Sciatic nerve (tissue), 2 donors: Measurements from ENCODE around the gene TBC1D20. TPM values are rescaled to one million over a fixed set of nuclear protein-coding genes. Genes with fewer than 3 reads are reported as not detected.

Experiments
- ATAC-seq: fragments of 200-7000 bp; cut with Tn5 transposase; one replicate; pipeline ENCODE4 v1.9.1; 2020; ENCODE audit warnings: mild to moderate bottlenecking, moderate library complexity
- DNase-seq: peaks from one replicate; pipeline ENCODE4 v3.0.0-alpha.2; 2020; ENCODE audit warnings: low spot score
- intact Hi-C: fragments of 100-400 bp; cut with DNase I; formaldehyde crosslinking; loops from one replicate; pipeline ENCODE4 v1.14.2; 2022
- total RNA-seq: library from RNA; stranded (reverse); fragmentation: NEBNext Ultra II Directional; extraction: Animal tissue kit (Norgen Biotek cat#: 25700); gene quantifications from one replicate; pipeline ENCODE4 v1.2.1, GENCODE V29; 2021
- donor health status: DM: no; HTN: no; CAD: no.
- donor health status: DM: no; HTN: no; CAD: no.

Gene TBC1D20
- total RNA-seq, 1 donor from 2014 or later = 32.5 TPM

DNA sequence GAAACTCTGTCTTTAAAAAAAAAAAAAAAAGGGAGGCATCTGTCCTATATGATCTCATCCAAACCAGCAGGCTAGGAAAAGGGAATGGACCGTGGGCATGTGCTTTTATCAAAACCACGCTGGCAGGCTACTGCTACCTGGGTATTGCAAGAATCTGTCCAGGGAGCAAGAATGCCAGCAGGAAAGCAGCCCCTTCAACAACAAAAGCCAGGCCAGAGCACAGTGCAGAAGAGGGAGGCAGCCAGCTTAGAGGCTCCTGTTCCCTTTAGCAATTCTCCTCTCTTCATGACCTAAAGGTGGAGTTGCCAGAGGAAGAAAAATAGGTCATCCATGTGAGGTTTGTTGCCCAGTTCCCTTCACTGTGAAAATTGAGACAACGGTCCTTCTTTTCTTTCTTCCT is 18.2 kb downstream of the TBC1D20 start:
- no peak for ATAC-seq
- DNase-seq = peak; percentile 17
- intact Hi-C loops = no loop called here

DNA sequence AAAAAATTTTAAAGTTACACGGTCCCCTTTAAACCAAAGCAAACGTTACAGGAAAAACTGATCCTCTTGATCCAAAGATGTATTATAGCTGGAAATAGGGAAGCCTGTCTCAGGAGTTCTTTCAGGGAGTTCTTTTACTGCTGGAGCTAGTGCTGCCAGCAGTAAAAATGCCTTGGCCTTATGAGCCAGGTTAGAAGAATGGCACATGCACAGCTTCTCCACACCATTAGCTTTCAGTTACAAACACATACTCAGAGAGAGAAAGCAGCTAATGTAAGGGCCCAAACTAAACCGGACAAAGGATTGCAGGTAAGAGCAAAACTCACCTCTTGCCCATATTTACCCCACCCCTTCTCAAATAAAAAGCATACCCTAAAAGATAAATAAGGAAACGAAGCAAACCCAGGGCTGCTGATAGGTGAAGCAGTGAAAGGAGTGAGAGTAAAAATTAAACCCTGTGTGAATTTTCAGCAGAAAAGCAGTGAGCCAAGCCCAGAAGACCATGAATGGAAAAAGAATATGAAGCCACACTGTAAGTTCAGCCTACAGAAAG is 19.0 kb downstream of the TBC1D20 start:
- DNase-seq (no peak), ATAC-seq (no peak)
- intact Hi-C loops = no loop called here

DNA sequence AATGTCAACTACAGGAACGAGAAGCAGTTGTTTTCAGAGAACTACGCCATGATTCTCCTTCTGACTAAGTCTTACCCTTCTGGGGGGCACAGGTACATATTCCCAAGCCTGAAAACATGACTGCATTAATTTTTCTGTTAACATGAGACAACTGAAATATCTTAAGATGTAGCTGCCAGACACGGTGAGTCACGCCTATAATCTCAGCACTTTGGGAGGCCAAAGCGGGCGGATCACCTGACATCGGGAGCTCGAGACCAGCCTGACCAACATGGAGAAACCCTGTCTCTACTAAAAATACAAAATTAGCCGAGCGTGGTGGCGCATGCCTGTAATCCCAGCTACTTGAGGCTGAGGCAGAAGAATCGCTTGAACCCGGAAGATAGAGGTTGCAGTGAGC is 21.7 kb downstream of the TBC1D20 start:
- ATAC-seq (no peak), DNase-seq (peak; percentile 25)
- intact Hi-C loops = no loop called here

DNA sequence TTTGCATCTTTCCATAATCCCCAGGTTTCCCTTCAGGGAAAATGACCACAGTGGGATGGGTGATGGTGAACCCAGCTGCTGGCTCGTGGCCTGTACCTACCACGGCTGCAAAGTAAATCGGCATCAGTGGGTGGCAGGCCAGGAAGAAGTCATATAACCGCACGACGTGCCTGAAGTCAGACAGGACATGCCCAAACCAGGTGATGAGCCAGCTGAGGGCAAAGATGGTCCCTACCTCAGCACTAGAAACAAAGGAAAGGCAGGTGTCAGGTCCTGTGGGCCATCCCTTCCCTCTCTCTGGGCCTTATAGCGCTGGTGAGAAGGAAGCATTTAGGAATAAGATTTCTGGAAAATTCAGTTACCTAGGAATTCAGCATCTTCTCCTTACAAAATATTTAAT is 22.2 kb downstream of the TBC1D20 start:
- ATAC-seq (no peak), DNase-seq (peak; percentile 41)
- intact Hi-C loops = no loop called here

DNA sequence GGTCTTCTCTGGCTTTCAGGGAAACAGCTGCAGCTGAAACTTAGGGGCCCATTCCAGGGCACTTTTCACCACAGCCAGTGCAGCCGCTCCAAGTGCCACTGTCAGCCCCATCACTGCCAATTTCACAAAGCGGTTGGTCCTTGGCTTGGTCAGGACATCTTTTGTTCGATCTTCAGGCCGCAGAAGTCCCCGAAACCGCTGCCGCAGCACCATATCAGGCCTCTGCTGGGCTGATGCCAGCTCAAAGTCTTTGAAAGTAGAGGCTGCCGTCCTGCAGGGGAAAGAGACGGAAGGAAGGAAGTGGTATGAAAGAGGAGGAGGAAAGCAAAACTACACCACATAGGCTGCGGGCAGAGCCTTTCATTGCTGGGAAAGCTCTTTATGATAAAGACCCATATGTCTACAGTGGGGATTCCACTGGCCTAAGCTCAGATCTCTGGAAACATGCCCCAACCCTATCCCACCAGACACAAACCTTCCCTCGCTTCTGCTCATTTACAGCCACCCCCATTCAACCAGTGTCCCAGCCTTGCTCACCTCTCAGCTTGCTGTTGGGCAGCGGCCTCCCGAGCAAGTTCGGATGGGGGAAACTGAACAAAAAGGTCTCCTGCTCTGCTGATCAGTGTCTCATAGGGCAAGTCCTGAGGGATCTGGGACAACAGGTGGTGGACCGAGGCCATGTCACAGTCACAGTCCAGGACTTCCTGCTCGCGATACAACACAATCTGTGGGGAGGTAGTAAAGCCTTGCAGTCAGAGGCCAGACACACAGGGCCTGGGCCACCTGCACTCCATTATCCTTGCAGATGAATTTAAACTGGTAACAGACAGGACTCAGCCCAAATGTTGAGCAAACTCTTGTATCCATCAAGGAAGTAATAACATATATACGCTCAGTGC is 23.5 kb downstream of the TBC1D20 start:
- peak; percentile 22 for ATAC-seq
- intact Hi-C loops = no loop called here
- peak; percentile 60 for DNase-seq

DNA sequence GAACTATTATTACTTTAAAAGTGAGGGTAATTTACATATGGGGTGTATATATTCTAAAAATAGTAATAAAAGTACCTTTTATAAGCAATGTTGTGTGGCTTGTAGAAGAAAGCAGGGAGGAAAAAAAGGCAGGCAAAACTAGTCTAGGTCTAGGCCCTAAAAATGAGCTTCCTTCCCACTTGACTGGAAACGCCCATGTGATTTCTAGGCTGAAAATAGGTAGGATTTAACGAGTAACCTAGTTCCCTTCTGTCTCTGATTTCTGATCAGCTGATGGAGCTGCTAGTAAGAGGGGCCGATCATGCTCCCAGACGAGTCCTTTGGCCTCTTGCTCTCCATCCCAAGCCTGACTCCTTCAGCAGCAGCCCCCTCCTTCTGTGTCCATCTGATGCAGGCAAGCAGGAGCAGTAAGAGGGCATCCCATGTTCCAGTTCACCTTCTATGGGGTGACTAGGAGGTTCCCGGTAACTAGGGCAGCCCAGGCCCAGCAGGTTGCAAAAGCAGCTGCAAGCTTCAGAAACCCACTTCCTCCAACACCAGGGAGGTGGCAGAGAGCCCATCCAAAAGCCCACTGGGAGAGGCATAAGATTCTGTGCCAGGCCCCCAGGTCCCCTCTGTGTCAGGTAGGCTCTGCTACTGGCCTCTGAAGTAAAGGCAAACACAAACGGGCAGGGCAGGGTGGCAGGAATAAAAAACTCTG is 24.4 kb downstream of the TBC1D20 start:
- intact Hi-C loops = no loop called here
- no peak for ATAC-seq
- peak; percentile 38 for DNase-seq

DNA sequence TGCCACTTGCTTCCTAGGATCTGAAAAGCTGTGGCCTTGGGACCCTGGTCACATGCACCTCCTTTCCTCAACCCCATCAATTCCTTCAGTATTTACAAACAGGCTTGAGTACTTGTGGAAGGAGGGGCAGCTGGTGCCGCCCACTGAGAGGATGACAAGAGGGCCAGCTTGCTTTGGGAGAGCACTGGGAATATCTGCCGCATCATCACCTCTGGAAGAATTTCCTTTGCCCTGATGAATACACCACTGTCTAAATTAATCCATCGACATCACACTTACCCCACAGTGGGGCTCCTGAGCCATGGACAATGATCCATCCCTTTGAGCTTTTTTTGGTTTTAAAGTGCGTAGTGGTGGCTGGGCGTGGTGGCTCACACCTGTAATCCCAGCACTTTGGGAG is 25.9 kb downstream of the TBC1D20 start:
- intact Hi-C loops = no loop called here
- DNase-seq = peak; percentile 3
- no peak for ATAC-seq

DNA sequence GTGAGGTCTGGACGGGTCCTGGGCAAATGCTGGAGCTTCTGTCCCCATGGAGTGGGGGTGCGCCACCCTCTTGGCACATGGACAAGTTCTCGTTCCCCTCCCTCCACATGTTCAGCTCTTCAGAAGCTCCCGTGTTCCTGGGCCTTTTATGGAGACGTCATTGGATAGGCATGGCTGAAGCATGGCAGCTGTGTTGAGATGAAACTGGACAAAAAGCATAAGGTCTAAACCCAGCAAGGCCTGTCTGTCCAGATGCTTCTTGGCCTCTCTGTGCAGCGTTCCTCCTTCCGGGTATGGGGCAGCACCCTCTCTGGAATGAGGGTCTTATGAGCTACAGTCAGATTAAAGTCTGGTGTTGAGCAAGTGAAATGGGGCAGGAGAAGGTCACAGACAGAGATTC is 26.8 kb downstream of the TBC1D20 start:
- peak; percentile 40 for DNase-seq
- intact Hi-C loops = no loop called here

DNA sequence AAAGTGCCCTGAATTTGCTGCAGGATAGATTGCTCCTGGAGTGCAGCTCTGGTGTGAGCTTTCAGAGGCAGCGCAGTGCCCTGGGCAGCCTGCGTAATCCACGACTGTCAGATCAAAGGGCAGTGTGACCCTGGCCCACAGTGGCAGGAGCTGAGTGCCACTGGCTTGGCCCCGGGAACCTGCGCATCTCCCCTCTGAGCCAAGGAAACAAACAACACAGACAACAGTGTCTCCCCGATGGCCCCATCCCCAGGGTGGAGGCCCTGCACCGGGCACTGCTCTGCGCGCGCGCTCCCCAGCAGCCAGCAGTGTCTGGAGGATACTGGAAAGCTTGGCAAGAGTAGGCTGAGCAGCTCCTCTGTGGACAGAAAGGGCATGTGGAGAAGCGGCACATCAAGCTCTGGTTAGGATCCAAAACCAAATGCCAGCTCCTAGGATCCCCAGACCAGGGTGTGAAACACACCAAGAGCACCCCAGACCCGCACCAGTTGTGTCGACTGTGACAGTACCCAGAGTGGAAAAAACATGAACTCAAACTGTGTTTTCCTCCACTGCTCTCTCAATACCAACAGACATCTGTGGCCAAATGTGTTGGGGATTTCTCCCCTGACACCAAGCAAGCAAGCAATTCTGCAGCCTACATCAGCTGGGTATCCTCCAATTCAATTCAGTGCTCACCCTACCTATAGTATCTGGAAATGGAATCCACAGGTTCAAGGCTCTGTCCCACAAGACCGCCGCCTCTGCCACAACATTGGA is 27.5 kb downstream of the TBC1D20 start:
- ATAC-seq (no peak), DNase-seq (peak; percentile 54)
- intact Hi-C loops = no loop called here

More for the DNA sequence above, 26.8 kb downstream of the TBC1D20 start:
- ATAC-seq = no peak

DNA sequence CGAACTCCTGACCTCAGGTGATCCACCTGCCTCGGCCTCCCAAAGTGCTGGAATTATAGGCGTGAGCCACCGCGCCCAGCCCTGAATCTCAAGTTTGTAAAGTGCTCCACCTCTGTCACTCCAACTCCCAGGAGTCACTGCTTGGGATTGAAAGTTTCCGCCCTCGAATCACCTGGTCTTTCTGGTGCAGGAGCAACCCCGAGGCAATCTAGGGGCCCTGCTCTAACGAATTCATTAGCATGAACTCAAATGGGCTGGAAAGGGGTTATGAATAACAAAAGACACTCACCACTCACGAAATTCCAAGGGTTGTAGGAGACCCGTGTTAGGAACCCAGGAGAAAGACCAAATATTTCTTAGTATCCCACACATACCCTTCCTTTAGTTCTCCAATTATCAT is 28.1 kb downstream of the TBC1D20 start:
- ATAC-seq (no peak), DNase-seq (peak; percentile 27)
- intact Hi-C loops = no loop called here

DNA sequence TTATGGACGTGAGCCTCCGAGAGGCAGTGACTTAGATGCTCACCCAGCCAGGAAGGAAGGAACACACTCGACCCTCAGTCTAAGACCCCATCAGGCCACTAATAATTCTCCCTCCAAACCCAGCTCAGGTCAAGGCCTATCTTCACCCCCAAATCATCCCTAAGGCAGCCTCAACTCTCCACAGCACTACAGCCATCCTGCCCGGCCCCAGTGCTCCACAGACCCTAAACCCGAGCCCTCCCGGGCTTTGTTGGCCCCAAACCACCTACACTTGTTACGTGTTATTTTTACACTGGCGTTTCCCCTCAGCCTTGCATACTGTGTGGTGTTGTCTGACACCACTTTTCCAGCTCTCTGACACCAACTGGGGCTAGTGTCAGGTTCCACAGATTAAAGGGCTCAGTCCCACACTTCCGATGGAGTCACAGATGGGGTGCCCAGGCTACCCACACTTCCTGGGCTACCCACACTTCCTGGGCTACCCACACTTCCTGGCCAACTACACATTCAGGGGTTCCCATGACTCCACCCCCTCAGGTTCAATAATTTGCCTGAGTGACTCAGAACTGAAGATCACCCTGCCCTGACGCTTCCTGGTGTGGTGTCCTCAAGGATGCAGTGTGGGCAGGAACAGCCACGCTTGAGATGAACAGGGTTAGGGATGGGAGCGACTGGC is 28.9 kb downstream of the TBC1D20 start:
- no peak for ATAC-seq
- DNase-seq = peak; percentile 32
- intact Hi-C loops = no loop called here

DNA sequence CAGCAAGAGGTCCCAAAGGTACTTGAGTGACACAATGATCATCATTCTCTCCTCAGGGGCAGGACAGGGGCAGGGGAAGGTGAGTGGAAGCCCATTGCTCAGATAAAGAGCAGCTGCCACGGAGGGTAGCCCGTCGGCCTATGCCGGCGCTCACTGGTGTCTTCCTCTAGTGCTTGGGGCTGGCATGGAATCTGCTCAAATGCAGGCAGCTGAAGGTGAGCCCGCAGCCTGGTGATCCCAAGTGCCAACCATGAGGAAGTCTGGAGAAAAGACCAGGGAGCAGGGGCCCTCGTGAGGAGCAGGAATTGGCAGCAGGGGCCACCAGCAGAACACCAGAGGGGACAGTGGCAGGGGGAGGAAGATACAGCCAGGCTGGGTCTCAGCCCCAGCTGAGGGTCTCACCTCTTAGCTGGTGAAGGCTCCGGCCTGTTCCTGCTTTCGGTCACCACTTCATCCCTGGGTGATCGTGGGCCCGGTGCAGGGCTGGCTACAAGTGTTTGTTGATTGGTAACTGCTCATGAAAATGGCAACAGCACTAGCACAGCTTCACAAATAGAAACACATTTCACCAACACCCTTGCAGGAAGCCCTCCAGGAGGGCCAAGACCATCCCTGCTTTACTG is 29.5 kb downstream of the TBC1D20 start:
- DNase-seq (peak; percentile 51), ATAC-seq (no peak)
- intact Hi-C loops = no loop called here

DNA sequence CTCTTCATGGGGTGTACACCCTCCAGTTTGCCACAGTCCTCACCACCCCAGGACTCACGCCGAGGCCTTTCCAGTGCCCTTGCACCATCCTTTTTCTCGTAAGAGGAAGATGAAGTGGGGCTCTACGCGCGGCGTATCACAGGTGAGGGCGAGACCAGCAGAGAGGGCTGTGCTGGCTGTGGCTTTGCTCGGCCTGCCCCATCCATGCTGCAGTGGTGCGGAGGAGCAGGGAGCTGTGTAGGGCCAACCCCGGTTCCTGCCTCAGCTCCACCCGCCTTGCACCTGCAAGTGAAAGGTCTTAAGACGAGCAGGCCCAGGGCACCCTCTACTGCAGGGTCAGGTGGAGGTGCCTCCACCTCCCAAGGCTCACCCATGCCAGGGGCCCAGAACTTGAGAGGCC is 30.1 kb downstream of the TBC1D20 start:
- ATAC-seq = peak; percentile 39
- intact Hi-C loops = no loop called here
- DNase-seq = peak; percentile 55

DNA sequence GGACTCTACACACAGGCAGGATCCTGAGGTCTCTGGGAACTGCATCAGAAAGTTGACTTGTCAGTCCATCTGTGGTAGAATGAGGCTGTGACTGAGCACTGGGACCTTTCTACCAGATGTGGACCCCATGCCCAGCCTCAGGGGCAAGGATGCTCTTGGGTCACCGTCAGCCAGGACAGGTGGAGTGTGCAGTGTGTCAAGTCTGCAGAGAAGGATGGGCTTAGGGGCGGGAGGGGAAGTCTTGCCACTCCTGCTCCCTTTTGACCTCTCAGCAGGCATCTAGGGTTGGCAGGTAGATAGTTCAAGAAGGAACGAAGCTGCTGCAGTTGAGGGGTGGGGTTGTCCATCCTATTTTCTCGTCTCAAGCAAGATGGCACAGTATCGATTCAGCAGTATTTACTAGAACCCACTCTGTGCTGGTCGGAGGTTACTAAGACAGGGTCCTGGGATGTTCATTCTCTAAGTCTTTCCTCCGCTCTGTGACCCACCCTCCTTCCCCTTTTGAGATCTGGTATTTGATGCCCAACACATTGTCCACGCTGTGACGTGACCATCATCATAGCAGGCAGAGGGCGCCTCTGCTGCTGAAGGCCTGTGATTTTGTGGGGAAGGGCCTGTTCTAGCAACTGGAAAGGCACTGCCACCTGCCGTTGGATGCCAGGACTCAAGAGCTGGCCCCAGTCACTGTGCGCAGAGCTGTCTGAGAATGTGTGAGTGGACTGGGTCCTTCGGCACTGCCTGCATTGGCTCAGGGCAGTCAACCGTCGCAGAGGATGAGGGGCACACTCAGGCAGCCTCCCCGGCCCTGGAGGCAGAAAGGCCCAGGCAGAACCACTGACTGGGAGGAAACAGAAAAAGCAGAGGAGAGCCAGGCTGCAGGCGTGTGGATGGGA is 31.1 kb downstream of the TBC1D20 start:
- DNase-seq = peak; percentile 70
- intact Hi-C loops = no loop called here
- ATAC-seq = peak; percentile 66

DNA sequence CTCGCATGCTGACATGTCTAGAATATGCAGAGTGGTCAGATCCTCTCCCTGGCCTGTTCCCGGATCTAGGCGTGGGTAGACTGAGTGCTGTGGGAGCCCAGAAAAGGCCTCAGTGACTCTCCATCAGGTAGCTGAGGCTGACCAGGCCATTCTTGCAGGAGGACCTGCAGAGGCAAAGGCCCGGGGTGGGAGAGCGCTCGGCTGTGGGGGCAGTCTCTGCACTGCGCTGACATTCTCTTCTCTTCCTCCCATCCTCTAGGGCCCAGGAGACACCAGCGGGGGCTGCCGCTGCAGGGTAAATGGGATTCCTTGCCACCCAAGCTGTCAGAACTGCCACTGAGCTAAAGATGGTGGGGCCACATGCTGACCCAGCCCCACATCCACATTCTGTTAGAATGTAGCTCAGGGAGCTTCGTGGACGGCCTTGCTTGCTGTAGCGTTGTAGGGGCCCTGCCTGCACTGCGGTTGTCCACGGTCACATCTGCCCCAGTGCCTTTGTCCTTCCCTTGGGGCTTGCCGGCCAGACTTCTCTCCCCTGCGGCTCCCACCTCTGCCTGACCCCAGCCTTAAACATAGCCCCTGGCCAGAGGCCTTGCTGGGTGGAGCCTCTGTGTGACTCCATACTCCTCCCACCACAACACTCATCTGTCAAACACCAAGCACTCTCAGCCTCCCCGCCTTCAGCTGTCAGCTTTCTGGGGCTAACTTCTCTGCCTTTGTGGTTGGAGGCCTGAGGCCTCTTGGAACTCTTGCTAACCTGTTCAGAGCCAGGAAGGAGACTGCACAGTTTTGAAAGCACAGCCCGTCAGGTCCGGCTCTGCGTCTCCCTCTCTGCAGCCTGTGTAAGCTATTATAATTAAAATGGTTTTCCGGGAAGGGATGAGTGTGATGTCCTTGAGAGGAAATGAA is 32.0 kb downstream of the TBC1D20 start:
- intact Hi-C loops = no loop called here
- no peak for ATAC-seq
- peak; percentile 47 for DNase-seq

DNA sequence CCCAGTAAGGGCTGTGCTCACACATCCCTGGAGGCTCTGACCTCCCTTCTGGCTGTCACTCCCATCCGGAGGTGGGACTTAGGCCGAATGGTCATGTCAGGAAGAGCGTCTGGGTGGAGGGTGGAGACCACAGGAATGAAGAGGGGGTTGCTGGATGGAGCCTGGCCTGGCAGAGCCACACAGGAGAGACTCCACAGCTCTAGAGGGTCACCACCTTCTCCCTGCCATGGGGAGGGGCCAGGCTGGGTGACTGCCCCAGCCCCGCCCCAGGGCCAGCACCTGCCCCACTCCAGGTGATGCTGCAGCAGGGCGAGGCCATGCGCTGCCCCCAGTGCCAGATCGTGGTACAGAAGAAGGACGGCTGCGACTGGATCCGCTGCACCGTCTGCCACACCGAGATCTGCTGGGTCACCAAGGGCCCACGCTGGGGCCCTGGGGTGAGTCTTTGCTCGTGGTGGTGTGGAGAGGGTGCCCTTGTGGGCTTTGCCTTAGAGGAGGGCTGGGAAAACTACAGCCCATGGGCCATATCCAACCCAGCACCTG is 33.6 kb downstream of the TBC1D20 start:
- no peak for ATAC-seq
- DNase-seq = no peak

More for the DNA sequence above, 33.6 kb downstream of the TBC1D20 start:
- intact Hi-C loops = no loop called here
